Measurements from ENCODE around the gene EIF3A.
"Not testable (repeated sequence)": the region's sequence is repeated elsewhere in the genome, so short reads cannot be mapped to it uniquely, and the experiment has no call there.

EIF3A gene

DNA sequence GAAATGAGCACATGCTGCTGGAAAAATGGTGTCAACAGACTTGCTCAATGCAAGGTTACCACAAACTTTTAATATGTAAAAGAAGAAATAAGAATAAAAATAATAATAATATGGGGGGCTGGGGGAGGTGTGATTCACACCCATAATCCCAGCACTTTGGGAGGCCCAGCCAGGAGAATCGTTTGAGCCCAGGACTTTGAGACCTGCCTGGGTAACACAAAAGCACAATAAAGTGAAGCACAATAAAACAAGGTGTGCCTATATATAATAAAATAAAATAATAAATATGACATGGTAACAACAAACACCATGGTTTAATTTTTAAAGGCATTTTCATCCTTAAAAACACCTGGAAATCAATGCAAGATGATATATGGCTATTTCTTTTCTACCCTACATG, 25.1 kb downstream of the EIF3A start:
- no peak for DNase-seq (ENCODE audit: low read depth in 2 of 3, low spot score in 2 of 3)

DNA sequence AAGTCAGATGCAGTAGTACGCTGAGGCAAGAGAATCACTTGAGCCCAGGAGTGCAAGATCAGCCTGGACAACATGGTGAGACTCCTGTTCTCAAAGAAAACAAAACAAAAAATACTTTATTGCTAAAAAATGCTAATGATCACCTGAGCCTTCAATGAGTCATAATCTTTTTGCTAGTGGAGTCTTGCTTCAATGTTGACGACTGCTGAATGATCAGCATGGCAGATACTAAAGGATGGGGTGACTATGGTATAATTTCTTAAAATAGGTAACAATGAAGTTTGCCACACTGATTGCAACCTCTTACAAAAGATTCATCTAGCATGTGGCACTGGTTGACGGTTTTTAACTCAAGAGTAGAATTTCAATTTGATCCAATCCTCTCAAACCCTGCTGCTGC, 28.8 kb downstream of the EIF3A start:
- no peak for DNase-seq (ENCODE audit: low read depth in 2 of 3, low spot score in 2 of 3)

GRCh38 chr10:119049777-119050176, 30.8 kb downstream of the EIF3A start:
- no peak for DNase-seq (ENCODE audit: low read depth in 2 of 3, low spot score in 2 of 3)

GRCh38 chr10:119049361-119049760, 31.3 kb downstream of the EIF3A start:
- DNase-seq (ENCODE audit: low read depth in 2 of 3, low spot score in 2 of 3): no peak

GRCh38 chr10:119045561-119045960, 35.1 kb downstream of the EIF3A start:
- no peak for DNase-seq (ENCODE audit: low read depth in 2 of 3, low spot score in 2 of 3)

GRCh38 chr10:119042169-119042568, 38.4 kb downstream of the EIF3A start:
- no peak for DNase-seq (ENCODE audit: low read depth in 2 of 3, low spot score in 2 of 3)

DNA sequence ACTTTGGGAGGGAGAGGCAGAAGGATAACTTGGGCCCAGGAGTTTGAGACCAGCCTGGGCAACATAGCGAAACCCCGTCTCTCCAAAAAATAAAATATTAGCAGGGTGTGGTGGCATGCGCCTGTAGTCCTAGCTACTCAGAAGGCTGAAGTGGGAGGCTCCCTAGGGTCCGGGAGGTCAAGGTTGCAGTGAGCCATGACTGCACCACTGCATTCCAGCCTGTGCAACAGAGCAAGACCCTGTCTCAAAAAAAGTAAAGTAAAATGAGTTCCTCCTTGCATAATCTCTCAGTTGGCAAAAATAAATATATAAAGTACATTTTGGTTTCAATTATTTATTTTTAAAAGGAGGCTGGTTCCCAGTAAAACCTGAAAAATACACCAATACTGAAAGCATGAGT, 39.3 kb downstream of the EIF3A start:
- DNase-seq (ENCODE audit: low read depth in 2 of 3, low spot score in 2 of 3): no peak

DNA sequence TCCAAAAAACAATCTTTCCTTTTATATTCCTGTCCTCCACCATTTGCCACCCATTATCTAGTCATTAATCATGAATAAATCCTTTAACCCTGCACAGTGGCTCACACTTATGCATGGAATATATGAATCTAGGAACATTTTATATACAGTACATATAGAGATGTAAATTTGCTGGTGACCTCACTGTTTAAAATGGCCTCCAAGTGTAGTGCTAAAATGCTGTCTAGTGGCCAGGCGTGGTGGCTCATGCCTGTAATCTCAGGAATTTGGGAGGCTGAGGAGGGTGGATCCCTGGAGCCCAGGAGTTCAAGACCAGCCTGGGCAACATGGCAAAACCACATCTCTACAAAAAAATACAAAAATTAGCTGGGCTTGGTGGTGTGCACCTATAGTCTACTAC, 41.5 kb downstream of the EIF3A start:
- DNase-seq (ENCODE audit: low read depth in 2 of 3, low spot score in 2 of 3): no peak

- DNase-seq (ENCODE audit: low read depth in 2 of 3, low spot score in 2 of 3): no peak
Observed at GRCh38 chr10:119031496-119032059, 49.0 kb downstream of the EIF3A start.

GRCh38 chr10:119030421-119031250, 50.0 kb downstream of the EIF3A start:
- DNase-seq (ENCODE audit: low read depth in 2 of 3, low spot score in 2 of 3): peak in 2 of 3 experiments; percentile 25 to 27

DNA sequence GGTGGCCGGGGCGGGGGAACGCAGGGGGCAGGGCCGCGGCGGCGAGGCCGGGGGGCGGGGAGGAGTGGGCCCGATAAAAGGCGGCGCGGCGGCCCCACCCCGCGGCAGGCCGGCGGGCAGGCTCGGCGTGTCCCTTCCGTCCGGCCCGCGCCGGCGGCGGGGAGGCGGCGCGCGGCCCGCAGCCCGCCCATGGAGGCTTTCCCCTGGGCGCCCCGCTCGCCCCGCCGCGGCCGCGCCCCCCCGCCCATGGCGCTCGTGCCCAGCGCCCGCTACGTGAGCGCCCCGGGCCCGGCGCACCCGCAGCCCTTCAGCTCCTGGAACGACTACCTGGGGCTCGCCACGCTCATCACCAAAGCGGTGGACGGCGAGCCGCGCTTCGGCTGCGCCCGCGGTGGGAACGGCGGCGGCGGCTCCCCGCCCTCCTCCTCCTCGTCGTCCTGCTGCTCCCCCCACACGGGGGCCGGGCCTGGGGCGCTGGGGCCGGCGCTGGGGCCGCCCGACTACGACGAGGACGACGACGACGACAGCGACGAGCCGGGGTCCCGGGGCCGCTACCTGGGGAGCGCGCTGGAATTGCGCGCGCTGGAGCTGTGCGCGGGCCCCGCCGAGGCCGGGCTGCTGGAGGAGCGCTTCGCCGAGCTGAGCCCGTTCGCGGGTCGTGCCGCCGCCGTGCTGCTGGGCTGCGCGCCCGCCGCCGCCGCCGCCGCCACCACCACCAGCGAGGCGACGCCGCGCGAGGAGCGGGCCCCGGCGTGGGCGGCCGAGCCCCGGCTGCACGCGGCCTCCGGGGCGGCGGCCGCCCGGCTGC, 50.8 kb downstream of the EIF3A start, which contains the start of gene NANOS1:
Gene NANOS1 (plus strand): TSS at position 102 of the 808 bp plus-strand sequence. CDS start 88 bp downstream, at position 190.
- DNase-seq (ENCODE audit: low read depth in 2 of 3, low spot score in 2 of 3): peak in 2 of 3 experiments; percentile 4 to 20

DNA sequence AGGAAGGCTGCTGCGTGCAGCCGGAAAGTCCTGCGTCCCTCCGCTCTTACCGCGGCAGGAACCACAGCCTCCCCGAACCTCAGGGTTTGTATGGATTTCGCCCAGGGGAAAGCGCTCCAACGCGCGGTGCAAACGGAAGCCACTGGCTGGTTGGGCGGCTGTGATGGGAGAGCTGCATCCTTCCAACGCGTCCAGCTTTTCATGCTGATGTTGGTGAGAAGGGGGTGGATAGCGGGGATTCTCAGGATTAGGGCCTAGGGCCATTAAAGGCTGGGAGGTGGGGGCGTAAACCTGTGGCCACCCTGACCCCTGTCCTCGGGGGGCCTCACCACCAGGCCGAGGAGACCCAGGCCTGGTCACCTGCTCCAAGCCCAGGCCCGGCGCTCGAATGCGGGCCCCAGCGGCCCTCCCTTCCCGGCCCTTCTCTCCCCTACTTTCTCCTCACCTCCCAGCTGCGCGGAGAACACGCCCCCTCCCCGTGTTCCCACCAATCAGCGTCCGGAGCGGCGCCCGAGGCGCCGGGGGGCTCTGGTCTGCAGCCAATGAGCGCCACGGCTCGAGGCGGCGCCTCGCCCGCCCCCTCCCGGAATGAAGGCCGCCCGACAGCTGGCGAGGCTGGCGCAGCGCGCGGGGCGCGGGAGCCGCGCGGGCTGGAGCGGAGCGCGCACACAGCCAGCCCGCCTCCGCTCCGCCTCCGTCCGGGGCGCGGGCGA, 51.6 kb downstream of the EIF3A start:
- DNase-seq (ENCODE audit: low read depth in 2 of 3, low spot score in 2 of 3): peak; percentile 35 to 59 (median 56)

GRCh38 chr10:119028445-119028899, 52.1 kb downstream of the EIF3A start:
- DNase-seq (ENCODE audit: low read depth in 2 of 3, low spot score in 2 of 3): not testable (repeated sequence)

DNA sequence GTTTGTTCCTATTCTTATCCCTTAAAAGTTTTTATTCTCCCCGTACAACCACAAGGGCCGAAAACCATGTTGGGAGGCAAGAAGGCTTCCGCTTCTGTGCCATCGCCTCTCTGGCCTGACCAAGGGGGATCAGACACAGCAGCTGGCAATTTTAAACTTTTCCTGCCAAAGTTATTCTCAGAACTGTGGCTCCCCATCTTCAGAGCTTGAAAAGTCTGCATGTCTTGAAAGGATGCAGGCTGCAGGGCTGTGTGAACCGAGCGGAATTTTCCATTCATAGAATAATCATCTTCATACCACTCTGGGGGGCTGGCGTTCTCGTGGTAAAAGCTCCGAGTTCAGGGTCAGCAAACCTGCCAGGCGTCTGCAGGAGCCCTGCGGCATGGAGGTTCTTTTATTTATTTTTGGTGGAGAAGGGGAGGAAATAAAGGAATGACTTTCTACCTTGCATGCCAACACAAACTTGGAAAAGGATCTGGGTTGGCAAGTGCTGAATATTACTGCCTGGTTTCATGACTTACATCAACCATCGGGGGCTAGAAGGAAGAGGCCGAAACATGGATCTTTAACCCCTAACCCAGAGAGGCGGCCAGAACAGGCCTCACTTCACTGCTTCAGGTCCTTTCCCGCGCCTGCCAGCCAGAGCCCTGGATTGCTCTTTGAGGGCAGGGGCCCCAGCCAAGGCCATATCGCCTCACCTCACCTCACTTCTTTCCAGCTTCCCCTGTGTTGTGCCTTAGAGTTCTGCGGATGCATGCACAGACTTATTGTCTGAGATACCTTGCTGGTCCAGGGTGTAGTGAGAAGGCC, 54.1 kb downstream of the EIF3A start:
- no peak for DNase-seq (ENCODE audit: low read depth in 2 of 3, low spot score in 2 of 3)

GRCh38 chr10:119025776-119026175, 54.8 kb downstream of the EIF3A start:
- DNase-seq (ENCODE audit: low read depth in 2 of 3, low spot score in 2 of 3): no peak

DNA sequence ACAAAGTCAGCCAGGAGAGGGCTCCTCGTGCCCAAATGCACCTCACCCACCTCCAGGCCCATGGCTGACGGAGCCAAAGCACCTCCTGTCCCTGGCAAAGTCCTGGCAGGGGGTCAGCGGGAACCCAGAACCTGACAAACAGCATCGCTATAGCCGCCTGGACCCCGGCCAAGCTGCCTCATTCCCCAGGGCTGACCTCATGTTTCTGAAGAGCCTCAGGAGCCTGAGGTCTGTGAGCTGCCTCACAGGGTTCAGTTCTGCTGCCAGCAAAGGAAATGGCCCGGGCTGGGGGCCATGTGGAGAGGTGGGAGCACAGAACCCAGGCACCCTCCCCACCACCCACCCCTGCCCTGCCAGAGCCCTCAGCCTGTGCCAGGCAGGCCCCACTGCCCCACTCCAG, 55.3 kb downstream of the EIF3A start:
- no peak for DNase-seq (ENCODE audit: low read depth in 2 of 3, low spot score in 2 of 3)

DNA sequence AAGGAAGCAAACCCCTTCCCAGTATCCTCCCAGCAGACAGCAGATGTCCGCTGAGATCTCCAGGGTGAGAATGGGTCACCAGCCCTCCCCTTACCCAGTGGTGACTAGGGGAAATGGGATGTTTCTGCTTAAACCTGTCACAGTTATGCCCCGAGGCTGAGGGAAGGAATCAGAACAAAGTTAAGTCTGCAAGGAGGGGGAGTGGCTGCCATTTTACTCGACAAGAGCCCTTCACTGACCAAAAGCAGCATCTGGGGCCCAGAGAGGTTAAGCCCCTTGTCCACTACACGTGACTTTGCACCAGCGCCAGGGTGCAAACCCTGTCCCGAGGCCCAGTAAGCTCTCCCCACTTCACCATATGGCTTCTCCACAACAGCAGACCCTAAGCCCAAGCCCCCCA, 55.7 kb downstream of the EIF3A start:
- DNase-seq (ENCODE audit: low read depth in 2 of 3, low spot score in 2 of 3): no peak

DNA sequence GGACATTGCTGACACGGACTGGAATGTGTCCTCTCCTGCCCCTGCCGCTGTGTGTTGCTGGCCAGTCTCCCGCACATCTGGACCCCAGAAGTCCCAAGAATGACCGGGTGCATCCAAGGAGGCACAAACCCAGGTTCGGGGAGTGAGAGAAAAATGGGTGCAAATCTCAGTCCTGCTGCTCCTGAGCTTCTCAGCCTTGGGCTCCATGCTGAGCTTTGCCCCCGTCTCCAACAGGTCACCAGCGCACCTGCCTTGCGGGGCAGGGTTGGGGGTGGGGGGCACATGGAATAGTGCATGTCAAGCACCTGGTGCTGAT, 57.1 kb downstream of the EIF3A start:
- no peak for DNase-seq (ENCODE audit: low read depth in 2 of 3, low spot score in 2 of 3)

GRCh38 chr10:119022846-119023552, 57.6 kb downstream of the EIF3A start:
- no peak for DNase-seq (ENCODE audit: low read depth in 2 of 3, low spot score in 2 of 3)

DNA sequence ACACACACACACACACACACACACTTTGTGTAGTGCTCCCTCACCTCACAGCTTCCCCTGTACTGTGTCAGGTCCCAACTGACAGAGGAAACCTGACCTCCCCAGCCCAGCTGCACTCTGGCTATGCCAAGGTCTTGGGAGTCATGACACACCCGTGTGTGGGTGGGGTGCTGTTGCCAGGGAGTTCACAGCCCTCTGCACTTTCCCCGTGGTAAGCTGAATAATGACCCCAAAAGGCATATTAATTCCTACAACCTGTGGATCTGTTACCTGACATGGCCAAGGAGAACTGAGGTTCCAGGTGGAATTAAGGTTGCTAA, 60.0 kb downstream of the EIF3A start:
- no peak for DNase-seq (ENCODE audit: low read depth in 2 of 3, low spot score in 2 of 3)

Data from activated CD8-positive, alpha-beta memory T cell treated with anti-CD3 and anti-CD28 coated beads for 48 hours (primary cell).